Astrocyte (in vitro differentiated cells and primary cell): ENCODE data around the gene SPAG6. TPM values are rescaled to one million over a fixed set of nuclear protein-coding genes. Genes with fewer than 3 reads are reported as not detected.
A peak's percentile ranks its signal among the peaks of the same experiment; 100 is the strongest.

Source experiments
- DNase-seq: peaks from one replicate; pipeline ENCODE4 v3.0.0-alpha.2; 2010; ENCODE audit warnings: low read depth
- FAIRE-seq: peaks from 2 replicates; lab custom pipeline; 2011; peaks lifted over from hg19 to GRCh38; lab: Jason Lieb, UNC
- H2AFZ ChIP-seq: 2 replicates; pipeline ENCODE4 v1.6.0; 2012; ENCODE audit warnings: low read depth, low read length, inconsistent platforms
- H3K27ac ChIP-seq: 2 replicates; pipeline ENCODE4 v1.5.1; 2011; ENCODE audit warnings: low read depth, low read length, inconsistent platforms
- H3K27me3 ChIP-seq: 2 replicates; pipeline ENCODE4 v1.6.0; 2011; ENCODE audit warnings: low read length, inconsistent platforms; ENCODE audit not compliant: insufficient read depth
- H3K36me3 ChIP-seq: 2 replicates; pipeline ENCODE4 v1.5.1; 2011; ENCODE audit warnings: low read length, inconsistent platforms; ENCODE audit not compliant: insufficient read depth
- H3K4me1 ChIP-seq: 2 replicates; pipeline ENCODE4 v1.5.1; 2011; ENCODE audit warnings: low read length, inconsistent platforms; ENCODE audit not compliant: insufficient read depth
- H3K4me2 ChIP-seq: 2 replicates; pipeline ENCODE4 v1.6.0; 2012; ENCODE audit warnings: low read length, inconsistent platforms
- H3K4me3 ChIP-seq: 2 replicates; pipeline ENCODE4 v1.5.1; 2011; ENCODE audit warnings: low read depth, mild to moderate bottlenecking, low read length, inconsistent platforms; ENCODE audit not compliant: insufficient read depth
- H3K79me2 ChIP-seq: 2 replicates; pipeline ENCODE4 v1.6.0; 2012; ENCODE audit warnings: mild to moderate bottlenecking, low read length, inconsistent platforms; ENCODE audit not compliant: insufficient read depth
- H3K9ac ChIP-seq: 2 replicates; pipeline ENCODE4 v1.6.0; 2012; ENCODE audit warnings: mild to moderate bottlenecking, low read length, inconsistent platforms
- H3K9me3 ChIP-seq: 2 replicates; pipeline ENCODE4 v1.5.1; 2012; ENCODE audit warnings: low read depth, mild to moderate bottlenecking, low read length, inconsistent platforms; ENCODE audit not compliant: insufficient read depth
- H4K20me1 ChIP-seq: 2 replicates; pipeline ENCODE4 v1.6.0; 2012; ENCODE audit warnings: low read length, inconsistent platforms; ENCODE audit not compliant: insufficient read depth
- H3K27ac Mint-ChIP-seq: one replicate; pipeline ENCODE4 v1.8.0; 2021; ENCODE audit warnings: mild to moderate bottlenecking, mixed read lengths; ENCODE audit not compliant: unreplicated experiment
- H3K27me3 Mint-ChIP-seq: one replicate; pipeline ENCODE4 v1.8.0; 2021; ENCODE audit warnings: low read depth, mixed read lengths; ENCODE audit not compliant: unreplicated experiment
- H3K36me3 Mint-ChIP-seq: one replicate; pipeline ENCODE4 v1.8.0; 2021; ENCODE audit warnings: low read depth, mixed read lengths; ENCODE audit not compliant: unreplicated experiment
- H3K4me1 Mint-ChIP-seq: one replicate; pipeline ENCODE4 v1.8.0; 2021; ENCODE audit warnings: low read depth, mixed read lengths; ENCODE audit not compliant: unreplicated experiment
- H3K4me3 Mint-ChIP-seq: one replicate; pipeline ENCODE4 v1.8.0; 2021; ENCODE audit warnings: mild to moderate bottlenecking, moderate library complexity, mixed read lengths; ENCODE audit not compliant: unreplicated experiment
- H3K9me3 Mint-ChIP-seq: one replicate; pipeline ENCODE4 v1.8.0; 2021; ENCODE audit warnings: mild to moderate bottlenecking, mixed read lengths; ENCODE audit not compliant: unreplicated experiment
- CTCF ChIP-seq: IDR thresholded peaks from 2 replicates; pipeline ENCODE4 v1.5.1; 2011; ENCODE audit warnings: low read depth, mild to moderate bottlenecking, inconsistent platforms, low read length, moderate library complexity; ENCODE audit not compliant: insufficient read depth
- EZH2 ChIP-seq: IDR thresholded peaks from 2 replicates; pipeline ENCODE4 v1.6.1; 2012; ENCODE audit warnings: mild to moderate bottlenecking, low read length, inconsistent platforms; ENCODE audit not compliant: insufficient read depth
- total RNA-seq: library from RNA; stranded (reverse); gene quantifications from 2 replicates; pipeline ENCODE4 v1.2.1, GENCODE V29; 2021

SPAG6 gene
- total RNA-seq, 1 donor from 2014 or later: not detected

DNA sequence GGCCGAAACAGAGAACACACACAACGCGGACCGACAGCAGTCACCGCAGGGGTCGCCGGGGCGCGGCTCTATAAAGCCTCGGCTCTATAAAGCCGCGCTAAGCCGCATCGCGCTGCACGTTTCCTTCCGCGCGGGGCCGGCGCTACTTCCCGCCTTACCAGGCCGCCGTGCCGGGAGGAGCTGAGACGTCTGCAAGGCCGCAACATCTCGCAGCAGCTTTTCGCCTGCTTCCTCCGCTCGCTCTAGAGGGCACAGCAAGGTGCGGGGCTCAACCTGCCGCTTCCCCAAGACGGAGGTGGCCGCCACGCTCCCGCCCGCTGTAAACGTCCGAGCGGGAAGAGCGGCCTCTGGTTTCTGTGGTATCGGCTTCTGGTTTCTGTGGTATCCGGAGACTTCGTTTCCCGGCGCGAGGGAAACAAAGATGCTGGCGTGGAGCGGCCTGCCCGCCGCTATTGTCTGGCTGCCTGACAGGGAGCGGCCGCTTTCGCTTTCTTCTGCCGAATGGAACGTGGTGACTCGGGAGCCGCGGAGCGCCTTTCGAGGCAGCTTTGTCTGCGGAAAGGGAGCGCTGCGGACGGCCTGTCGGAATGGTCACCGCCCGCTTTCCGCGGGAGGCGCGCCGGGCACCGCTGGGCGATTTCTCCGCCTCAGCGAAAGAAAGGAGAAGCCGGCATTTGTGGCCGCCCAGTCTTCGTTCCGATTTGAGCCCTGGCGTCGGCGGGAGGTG is 91.8 kb downstream of the SPAG6 start:
- peak overlapping the region; percentile 92 for H3K9ac ChIP-seq
- Mint-ChIP-seq H3K36me3 (no peaks in the 10 kb centered on the region), H3K4me3 (peak overlapping the region; percentile 90), H3K27ac (peak overlapping the region; percentile 90), H3K4me1 (peaks cover 32% of the 10 kb centered on the region), H3K9me3 (no peaks in the 10 kb centered on the region), H3K27me3 (peaks cover 20% of the 10 kb centered on the region)
- H3K9me3 ChIP-seq: no peaks in the 10 kb centered on the region
- peak; percentile 92 for DNase-seq
- peak overlapping the region; percentile 96 for H3K4me2 ChIP-seq
- H3K4me1 ChIP-seq: peaks cover 30% of the 10 kb centered on the region
- TF ChIP-seq EZH2 (no peak), CTCF (no peak)
- H3K79me2 ChIP-seq: peaks cover 8% of the 10 kb centered on the region
- H4K20me1 ChIP-seq: no peaks in the 10 kb centered on the region
- H3K4me3 ChIP-seq: peak overlapping the region; percentile 78
- H3K27me3 ChIP-seq: peaks cover 2% of the 10 kb centered on the region
- peak overlapping the region; percentile 91 for H3K27ac ChIP-seq
- no peaks in the 10 kb centered on the region for H3K36me3 ChIP-seq
- FAIRE-seq: no peak
- peak overlapping the region; percentile 93 for H2AFZ ChIP-seq

DNA sequence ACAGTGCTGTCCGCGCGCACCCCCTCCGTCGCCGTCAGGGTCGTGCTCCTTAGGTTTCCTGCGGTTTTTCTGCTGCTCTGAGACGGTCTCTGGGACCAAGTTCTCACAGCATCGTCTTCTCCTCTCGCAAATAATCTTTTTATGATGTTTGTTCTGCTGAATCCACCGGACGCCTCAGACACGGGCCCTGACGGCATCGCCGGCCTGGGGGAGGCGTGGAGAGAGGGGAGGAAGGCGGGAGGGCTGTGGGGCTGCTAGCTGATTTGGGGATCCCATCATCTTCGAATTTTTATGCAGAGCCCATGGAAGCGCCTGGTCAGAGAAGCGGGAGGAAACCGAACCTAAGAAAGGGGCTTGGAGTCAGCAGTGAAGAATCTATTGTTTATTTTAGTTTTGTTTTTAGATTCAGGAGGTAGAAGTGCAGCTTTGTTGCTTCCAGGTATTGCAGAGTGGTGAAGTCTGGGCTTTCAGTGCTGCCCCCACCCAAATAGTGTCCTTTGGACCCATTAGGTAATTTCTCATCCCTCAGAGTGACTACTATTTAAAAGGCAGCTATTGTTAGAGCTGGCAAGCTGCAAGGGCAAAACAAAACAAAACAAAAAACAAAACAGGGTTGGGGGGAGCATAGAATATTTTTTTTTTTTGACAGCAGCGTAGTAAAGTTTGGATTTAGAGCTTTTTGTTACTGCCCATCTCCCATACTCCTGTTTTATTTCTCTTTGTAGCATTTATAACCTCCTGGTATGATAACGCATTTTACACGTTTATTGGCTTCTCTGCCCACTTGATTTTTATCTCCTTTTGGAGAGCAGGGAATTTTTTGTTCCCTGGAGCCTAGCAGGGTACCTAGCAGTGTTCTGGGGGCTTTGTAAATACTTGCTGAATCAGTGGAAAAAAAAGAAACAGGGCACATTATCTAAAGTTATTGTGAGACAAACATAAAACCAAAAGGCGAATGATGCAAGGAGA is 92.6 kb downstream of the SPAG6 start:
- H3K9ac ChIP-seq: peak overlapping the region; percentile 92
- H3K4me1 Mint-ChIP-seq: peaks cover 32% of the 10 kb centered on the region

More for the DNA sequence above, 92.6 kb downstream of the SPAG6 start:
- Histone ChIP-seq H4K20me1 (no peaks in the 10 kb centered on the region), H2AFZ (peak overlapping the region; percentile 93), H3K79me2 (peaks cover 8% of the 10 kb centered on the region), H3K4me3 (peak overlapping the region; percentile 78), H3K36me3 (no peaks in the 10 kb centered on the region), H3K4me2 (peak overlapping the region; percentile 96), H3K9me3 (no peaks in the 10 kb centered on the region), H3K27me3 (peaks cover 2% of the 10 kb centered on the region), H3K4me1 (peaks cover 30% of the 10 kb centered on the region), H3K27ac (peak overlapping the region; percentile 91)
- no peak for FAIRE-seq
- peak overlapping the region; percentile 90 for H3K27ac Mint-ChIP-seq
- no peaks in the 10 kb centered on the region for H3K36me3 Mint-ChIP-seq
- DNase-seq: no peak
- H3K4me3 Mint-ChIP-seq: peak overlapping the region; percentile 90
- peaks cover 22% of the 10 kb centered on the region for H3K27me3 Mint-ChIP-seq
- TF ChIP-seq EZH2: no peak
- TF ChIP-seq CTCF: no peak
- H3K9me3 Mint-ChIP-seq: no peaks in the 10 kb centered on the region
